HG03175 (cell line): ENCODE results near the gene EXOSC10.
"Not testable (repeated sequence)": the region's sequence is repeated elsewhere in the genome, so short reads cannot be mapped to it uniquely, and the experiment has no call there.

Experiments
- ATAC-seq: cut with Tn5 transposase; IDR thresholded peaks from one replicate; pipeline ENCODE4 v1.9.1; 2021; ENCODE audit warnings: mild to moderate bottlenecking, moderate library complexity; ENCODE audit not compliant: unreplicated experiment

Gene EXOSC10

GRCh38 chr1:11023201-11023600 lies 76.5 kb downstream of the EXOSC10 start:
- no peak for ATAC-seq

GRCh38 chr1:11019971-11020370 lies 79.7 kb downstream of the EXOSC10 start:
- ATAC-seq: no peak

- not testable (repeated sequence) for ATAC-seq
Measured at GRCh38 chr1:11019358-11019757, 80.3 kb downstream of the EXOSC10 start.
